ENCODE results near the gene RABGAP1L. TPM values are rescaled to one million over a fixed set of nuclear protein-coding genes. Genes with fewer than 3 reads are reported as not detected.

The RABGAP1L gene
- total and polyA plus RNA-seq, 10 of the 15 experiments (the other 5 are each of a cell fraction or from before 2014, with no cell fraction given), result 5.8 to 194 (median 113) TPM

GRCh38 chr1:174971902-174972301 lies 812.6 kb downstream of the RABGAP1L start (continued):
- peak; percentile 63; the same call in 1 of the 2 replicates for TF ChIP-seq ZBTB40 (IDR thresholded peaks at IDR 0.05; ENCODE audit: borderline replicate concordance)
- TF ChIP-seq FOXM1 (IDR thresholded peaks at IDR 0.05; ENCODE audit: low read depth, low read length), result no peak
- TF ChIP-seq KAT2A (conservative IDR thresholded peaks at IDR 0.05; ENCODE audit: control insufficient read depth, low read depth, low read length), result no peak

GRCh38 chr1:174974711-174975119 lies 815.4 kb downstream of the RABGAP1L start:
- POLR2A ChIA-PET, result interaction anchor here (2.1 kb wide), 1 partner anchor 26 kb away, joined by 5 read pairs; the partner anchor contains the start of gene CACYBP
- peaks cover 1 to 26% of the 10 kb centered on the region in 2 experiments for H3K36me3 ChIP-seq (ENCODE audit: control insufficient read depth in 2 of 2, insufficient read depth in 2 of 2, low read length in 1 of 2)
- RAD21 ChIA-PET (ENCODE audit: unreplicated experiment), result interaction anchor here (0.7 to 2.6 kb wide), 3 partner anchors 10 to 204 kb away, joined by 3 to 9 read pairs (median 3); no protein-coding TSS in a partner anchor

More at GRCh38 chr1:174974711-174975119, 815.4 kb downstream of the RABGAP1L start:
- Histone ChIP-seq H3K9ac (ENCODE audit: control insufficient read depth, insufficient read depth, low read length) (no peak overlapping the region), H3K4me1 (ENCODE audit: control insufficient read depth, insufficient read depth, low read length) (peaks cover 16% of the 10 kb centered on the region), H3K4me2 (ENCODE audit: control insufficient read depth, insufficient read depth) (no peak overlapping the region), H3K4me3 (no peak overlapping the region), H3K9me3 (replicated peaks; ENCODE audit: control insufficient read depth, insufficient read depth, low read length) (no peaks in the 10 kb centered on the region), H4K20me1 (ENCODE audit: control insufficient read depth, insufficient read depth) (no peaks in the 10 kb centered on the region), H3K27ac (ENCODE audit: control insufficient read depth, insufficient read depth) (no peak overlapping the region), H2AFZ (ENCODE audit: control insufficient read depth, low read depth, low read length) (no peak overlapping the region), H3K27me3 (replicated peaks in 1 of 2; ENCODE audit: control insufficient read depth in 2 of 2, insufficient read depth in 2 of 2, low read length in 1 of 2) (no peaks in the 10 kb centered on the region), H3K79me2 (ENCODE audit: control insufficient read depth, insufficient read depth, low read length) (no peaks in the 10 kb centered on the region)
- no peak for ATAC-seq
- ChIA-PET CTCF (interaction anchor here (0.8 to 1.8 kb wide), 4 partner anchors 9 to 204 kb away, joined by 3 to 4 read pairs (median 3); no protein-coding TSS in a partner anchor), SMC1A (ENCODE audit: uncharacterized antibody, unreplicated experiment) (interaction anchor here (0.6 to 2.3 kb wide), 4 partner anchors 11 to 158 kb away, joined by 3 to 13 read pairs (median 4); no protein-coding TSS in a partner anchor)
- 100% methylated on average over 2 of the region's 2 CpGs for WGBS (ENCODE audit: insufficient coverage, insufficient replicate concordance, low lambda C conversion rate, missing lambda C conversion rate)
- no peak for FAIRE-seq
- no peak for DNase-seq (ENCODE audit: low read depth, low spot score)
- in situ Hi-C loops (cut with MboI) (no loop called here), intact Hi-C loops (cut with micrococcal nuclease; ENCODE audit: unreplicated experiment) (no loop called here)
- TF ChIP-seq BMI1 (IDR thresholded peaks at IDR 0.05; ENCODE audit: borderline replicate concordance) (no peak), PAX8 (IDR thresholded peaks at IDR 0.05) (no peak), STAT3 (IDR thresholded peaks at IDR 0.05; ENCODE audit: low read depth, low read length) (no peak), ZBTB40 (IDR thresholded peaks at IDR 0.05; ENCODE audit: borderline replicate concordance) (no peak), POU2F2 (IDR thresholded peaks at IDR 0.05; ENCODE audit: borderline replicate concordance, low read depth, low read length) (no peak)
- BruUV-seq (replicated peaks), result no TSS peak

Data from GM12878 (cell line).